ENCODE data around the gene RSF1. TPM values are rescaled to one million over a fixed set of nuclear protein-coding genes. Genes with fewer than 3 reads are reported as not detected.

The RSF1 gene
- total and polyA plus RNA-seq, 2 experiments from 2014 or later = 51.2 to 188 TPM

- TF ChIP-seq, protein P1, sequence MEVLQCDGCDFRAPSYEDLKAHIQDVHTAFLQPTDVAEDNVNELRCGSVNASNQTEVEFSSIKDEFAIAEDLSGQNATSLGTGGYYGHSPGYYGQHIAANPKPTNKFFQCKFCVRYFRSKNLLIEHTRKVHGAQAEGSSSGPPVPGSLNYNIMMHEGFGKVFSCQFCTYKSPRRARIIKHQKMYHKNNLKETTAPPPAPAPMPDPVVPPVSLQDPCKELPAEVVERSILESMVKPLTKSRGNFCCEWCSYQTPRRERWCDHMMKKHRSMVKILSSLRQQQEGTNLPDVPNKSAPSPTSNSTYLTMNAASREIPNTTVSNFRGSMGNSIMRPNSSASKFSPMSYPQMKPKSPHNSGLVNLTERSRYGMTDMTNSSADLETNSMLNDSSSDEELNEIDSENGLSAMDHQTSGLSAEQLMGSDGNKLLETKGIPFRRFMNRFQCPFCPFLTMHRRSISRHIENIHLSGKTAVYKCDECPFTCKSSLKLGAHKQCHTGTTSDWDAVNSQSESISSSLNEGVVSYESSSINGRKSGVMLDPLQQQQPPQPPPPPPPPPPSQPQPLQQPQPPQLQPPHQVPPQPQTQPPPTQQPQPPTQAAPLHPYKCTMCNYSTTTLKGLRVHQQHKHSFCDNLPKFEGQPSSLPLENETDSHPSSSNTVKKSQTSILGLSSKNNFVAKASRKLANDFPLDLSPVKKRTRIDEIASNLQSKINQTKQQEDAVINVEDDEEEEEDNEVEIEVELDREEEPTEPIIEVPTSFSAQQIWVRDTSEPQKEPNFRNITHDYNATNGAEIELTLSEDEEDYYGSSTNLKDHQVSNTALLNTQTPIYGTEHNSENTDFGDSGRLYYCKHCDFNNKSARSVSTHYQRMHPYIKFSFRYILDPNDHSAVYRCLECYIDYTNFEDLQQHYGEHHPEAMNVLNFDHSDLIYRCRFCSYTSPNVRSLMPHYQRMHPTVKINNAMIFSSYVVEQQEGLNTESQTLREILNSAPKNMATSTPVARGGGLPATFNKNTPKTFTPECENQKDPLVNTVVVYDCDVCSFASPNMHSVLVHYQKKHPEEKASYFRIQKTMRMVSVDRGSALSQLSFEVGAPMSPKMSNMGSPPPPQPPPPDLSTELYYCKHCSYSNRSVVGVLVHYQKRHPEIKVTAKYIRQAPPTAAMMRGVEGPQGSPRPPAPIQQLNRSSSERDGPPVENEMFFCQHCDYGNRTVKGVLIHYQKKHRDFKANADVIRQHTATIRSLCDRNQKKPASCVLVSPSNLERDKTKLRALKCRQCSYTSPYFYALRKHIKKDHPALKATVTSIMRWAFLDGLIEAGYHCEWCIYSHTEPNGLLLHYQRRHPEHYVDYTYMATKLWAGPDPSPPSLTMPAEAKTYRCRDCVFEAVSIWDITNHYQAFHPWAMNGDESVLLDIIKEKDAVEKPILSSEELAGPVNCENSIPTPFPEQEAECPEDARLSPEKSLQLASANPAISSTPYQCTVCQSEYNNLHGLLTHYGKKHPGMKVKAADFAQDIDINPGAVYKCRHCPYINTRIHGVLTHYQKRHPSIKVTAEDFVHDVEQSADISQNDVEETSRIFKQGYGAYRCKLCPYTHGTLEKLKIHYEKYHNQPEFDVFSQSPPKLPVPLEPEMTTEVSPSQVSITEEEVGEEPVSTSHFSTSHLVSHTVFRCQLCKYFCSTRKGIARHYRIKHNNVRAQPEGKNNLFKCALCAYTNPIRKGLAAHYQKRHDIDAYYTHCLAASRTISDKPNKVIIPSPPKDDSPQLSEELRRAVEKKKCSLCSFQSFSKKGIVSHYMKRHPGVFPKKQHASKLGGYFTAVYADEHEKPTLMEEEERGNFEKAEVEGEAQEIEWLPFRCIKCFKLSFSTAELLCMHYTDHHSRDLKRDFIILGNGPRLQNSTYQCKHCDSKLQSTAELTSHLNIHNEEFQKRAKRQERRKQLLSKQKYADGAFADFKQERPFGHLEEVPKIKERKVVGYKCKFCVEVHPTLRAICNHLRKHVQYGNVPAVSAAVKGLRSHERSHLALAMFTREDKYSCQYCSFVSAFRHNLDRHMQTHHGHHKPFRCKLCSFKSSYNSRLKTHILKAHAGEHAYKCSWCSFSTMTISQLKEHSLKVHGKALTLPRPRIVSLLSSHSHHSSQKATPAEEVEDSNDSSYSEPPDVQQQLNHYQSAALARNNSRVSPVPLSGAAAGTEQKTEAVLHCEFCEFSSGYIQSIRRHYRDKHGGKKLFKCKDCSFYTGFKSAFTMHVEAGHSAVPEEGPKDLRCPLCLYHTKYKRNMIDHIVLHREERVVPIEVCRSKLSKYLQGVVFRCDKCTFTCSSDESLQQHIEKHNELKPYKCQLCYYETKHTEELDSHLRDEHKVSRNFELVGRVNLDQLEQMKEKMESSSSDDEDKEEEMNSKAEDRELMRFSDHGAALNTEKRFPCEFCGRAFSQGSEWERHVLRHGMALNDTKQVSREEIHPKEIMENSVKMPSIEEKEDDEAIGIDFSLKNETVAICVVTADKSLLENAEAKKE (CRISPR knock-in tag; IDR thresholded peaks at IDR 0.05) = no peak
- TF ChIP-seq NANOG (IDR thresholded peaks at IDR 0.05; ENCODE audit: borderline replicate concordance) = no peak
- TF ChIP-seq, protein P2, sequence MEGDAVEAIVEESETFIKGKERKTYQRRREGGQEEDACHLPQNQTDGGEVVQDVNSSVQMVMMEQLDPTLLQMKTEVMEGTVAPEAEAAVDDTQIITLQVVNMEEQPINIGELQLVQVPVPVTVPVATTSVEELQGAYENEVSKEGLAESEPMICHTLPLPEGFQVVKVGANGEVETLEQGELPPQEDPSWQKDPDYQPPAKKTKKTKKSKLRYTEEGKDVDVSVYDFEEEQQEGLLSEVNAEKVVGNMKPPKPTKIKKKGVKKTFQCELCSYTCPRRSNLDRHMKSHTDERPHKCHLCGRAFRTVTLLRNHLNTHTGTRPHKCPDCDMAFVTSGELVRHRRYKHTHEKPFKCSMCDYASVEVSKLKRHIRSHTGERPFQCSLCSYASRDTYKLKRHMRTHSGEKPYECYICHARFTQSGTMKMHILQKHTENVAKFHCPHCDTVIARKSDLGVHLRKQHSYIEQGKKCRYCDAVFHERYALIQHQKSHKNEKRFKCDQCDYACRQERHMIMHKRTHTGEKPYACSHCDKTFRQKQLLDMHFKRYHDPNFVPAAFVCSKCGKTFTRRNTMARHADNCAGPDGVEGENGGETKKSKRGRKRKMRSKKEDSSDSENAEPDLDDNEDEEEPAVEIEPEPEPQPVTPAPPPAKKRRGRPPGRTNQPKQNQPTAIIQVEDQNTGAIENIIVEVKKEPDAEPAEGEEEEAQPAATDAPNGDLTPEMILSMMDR (conservative IDR thresholded peaks at IDR 0.05; ENCODE audit: low read depth in 2 of 2) = no peak
- no peak for TF ChIP-seq EZH2 (IDR thresholded peaks at IDR 0.05; ENCODE audit: low read depth, unreplicated experiment)
- TF ChIP-seq ZNF331 (CRISPR knock-in tag; IDR thresholded peaks at IDR 0.05; ENCODE audit: low read depth) = no peak
- TF ChIP-seq STAT1 (IDR thresholded peaks at IDR 0.05; ENCODE audit: unreplicated experiment) = no peak
- TF ChIP-seq EZH2phosphoT487 (IDR thresholded peaks at IDR 0.05; ENCODE audit: unreplicated experiment) = no peak
- TF ChIP-seq CREB1 (CRISPR knock-in tag; IDR thresholded peaks at IDR 0.05; ENCODE audit: low read depth) = no peak
Measured at GRCh38 chr11:77661670-77662069, 158.9 kb downstream of the RSF1 start (continued).

GRCh38 chr11:77660947-77661346 is 159.6 kb downstream of the RSF1 start:
- H3K9me3 Mint-ChIP-seq = no peaks in the 10 kb centered on the region
- Histone ChIP-seq H3K4me1 (ENCODE audit: insufficient read depth) (no peaks in the 10 kb centered on the region), H3K36me3 (ENCODE audit: insufficient read depth) (no peaks in the 10 kb centered on the region; the same call in 1 of the 2 replicates), H4K20me1 (replicated peaks; ENCODE audit: insufficient read depth) (no peaks in the 10 kb centered on the region), H3F3A (replicated peaks; ENCODE audit: low read depth) (no peaks in the 10 kb centered on the region), H2AFZ (no peak overlapping the region), H3K79me2 (replicated peaks; ENCODE audit: insufficient read depth) (no peaks in the 10 kb centered on the region), H3K27ac (ENCODE audit: low read depth) (no peak overlapping the region), H3K4me2 (no peak overlapping the region), H3K4me3 (no peak overlapping the region), H3K27me3 (ENCODE audit: insufficient read depth) (no peaks in the 10 kb centered on the region), H3K9me2 (ENCODE audit: insufficient read depth) (0 out of 2 replicates have a peak, but pooled peaks cover 1% of the 10 kb centered on the region)
- DNase-seq (ENCODE audit: low spot score) = no peak
- no peak overlapping the region for H3K27ac Mint-ChIP-seq
- H3K27me3 Mint-ChIP-seq (ENCODE audit: insufficient read depth, low read depth, poor library complexity) = peaks cover 3% of the 10 kb centered on the region
- H3K4me3 Mint-ChIP-seq = no peak overlapping the region
- H3K36me3 Mint-ChIP-seq (ENCODE audit: low read depth) = no peaks in the 10 kb centered on the region; the same call in 2 of the 3 replicates
- peaks cover 3% of the 10 kb centered on the region; the same call in 1 of the 3 replicates for H3K4me1 Mint-ChIP-seq
- ATAC-seq = no peak
- TF ChIP-seq JUNB (IDR thresholded peaks at IDR 0.05; ENCODE audit: unreplicated experiment) (no peak), NANOG (IDR thresholded peaks at IDR 0.05; ENCODE audit: borderline replicate concordance) (no peak), EZH2 (IDR thresholded peaks at IDR 0.05; ENCODE audit: low read depth, unreplicated experiment) (no peak), ZNF114 (CRISPR knock-in tag; IDR thresholded peaks at IDR 0.05) (no peak), EZH2phosphoT487 (IDR thresholded peaks at IDR 0.05; ENCODE audit: unreplicated experiment) (no peak), ZNF331 (CRISPR knock-in tag; IDR thresholded peaks at IDR 0.05; ENCODE audit: low read depth) (no peak)
- TF ChIP-seq, protein P3, sequence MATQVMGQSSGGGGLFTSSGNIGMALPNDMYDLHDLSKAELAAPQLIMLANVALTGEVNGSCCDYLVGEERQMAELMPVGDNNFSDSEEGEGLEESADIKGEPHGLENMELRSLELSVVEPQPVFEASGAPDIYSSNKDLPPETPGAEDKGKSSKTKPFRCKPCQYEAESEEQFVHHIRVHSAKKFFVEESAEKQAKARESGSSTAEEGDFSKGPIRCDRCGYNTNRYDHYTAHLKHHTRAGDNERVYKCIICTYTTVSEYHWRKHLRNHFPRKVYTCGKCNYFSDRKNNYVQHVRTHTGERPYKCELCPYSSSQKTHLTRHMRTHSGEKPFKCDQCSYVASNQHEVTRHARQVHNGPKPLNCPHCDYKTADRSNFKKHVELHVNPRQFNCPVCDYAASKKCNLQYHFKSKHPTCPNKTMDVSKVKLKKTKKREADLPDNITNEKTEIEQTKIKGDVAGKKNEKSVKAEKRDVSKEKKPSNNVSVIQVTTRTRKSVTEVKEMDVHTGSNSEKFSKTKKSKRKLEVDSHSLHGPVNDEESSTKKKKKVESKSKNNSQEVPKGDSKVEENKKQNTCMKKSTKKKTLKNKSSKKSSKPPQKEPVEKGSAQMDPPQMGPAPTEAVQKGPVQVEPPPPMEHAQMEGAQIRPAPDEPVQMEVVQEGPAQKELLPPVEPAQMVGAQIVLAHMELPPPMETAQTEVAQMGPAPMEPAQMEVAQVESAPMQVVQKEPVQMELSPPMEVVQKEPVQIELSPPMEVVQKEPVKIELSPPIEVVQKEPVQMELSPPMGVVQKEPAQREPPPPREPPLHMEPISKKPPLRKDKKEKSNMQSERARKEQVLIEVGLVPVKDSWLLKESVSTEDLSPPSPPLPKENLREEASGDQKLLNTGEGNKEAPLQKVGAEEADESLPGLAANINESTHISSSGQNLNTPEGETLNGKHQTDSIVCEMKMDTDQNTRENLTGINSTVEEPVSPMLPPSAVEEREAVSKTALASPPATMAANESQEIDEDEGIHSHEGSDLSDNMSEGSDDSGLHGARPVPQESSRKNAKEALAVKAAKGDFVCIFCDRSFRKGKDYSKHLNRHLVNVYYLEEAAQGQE (IDR thresholded peaks at IDR 0.05; ENCODE audit: unreplicated experiment) = no peak
- TF ChIP-seq, protein P2 (conservative IDR thresholded peaks at IDR 0.05; ENCODE audit: low read depth in 2 of 2) = no peak

Measured in GM23338 (cell line).